ENCODE data around the gene TJAP1. TPM values are rescaled to one million over a fixed set of nuclear protein-coding genes. Genes with fewer than 3 reads are reported as not detected.

TJAP1 gene
- total and polyA plus RNA-seq, 3 donors from 2014 or later, result 35.4 to 59.1 (median 55.9) TPM

DNA sequence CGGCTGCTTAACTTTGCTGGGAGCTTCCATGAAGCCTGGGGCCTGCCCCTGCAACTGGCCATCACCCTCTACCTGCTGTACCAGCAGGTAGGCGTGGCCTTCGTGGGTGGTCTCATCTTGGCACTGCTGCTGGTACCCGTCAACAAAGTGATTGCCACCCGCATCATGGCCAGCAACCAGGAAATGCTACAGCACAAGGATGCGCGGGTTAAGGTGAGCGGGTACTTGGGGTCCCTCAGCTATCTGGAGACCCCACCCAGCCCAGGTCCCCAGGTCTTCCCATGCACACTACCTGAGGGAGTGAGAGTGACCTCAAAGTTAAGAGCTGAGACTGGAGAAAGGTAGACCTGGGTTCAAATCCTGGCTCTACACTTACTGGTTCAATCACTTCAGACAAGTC lies 44.2 kb upstream of the TJAP1 start:
- Histone ChIP-seq H3K27ac (no peak overlapping the region), H3K9me3 (no peaks in the 10 kb centered on the region), H3K36me3 (ENCODE audit: low read depth, missing control alignments) (no peaks in the 10 kb centered on the region), H3K4me1 (peaks cover 15% of the 10 kb centered on the region), H3K27me3 (no peaks in the 10 kb centered on the region), H3K4me3 (no peak overlapping the region)
- no peak for DNase-seq
- intact Hi-C loops (cut with DNase I; ENCODE audit: low total_unique reads), result no loop called here
- 88 to 92% methylated on average over 5 to 8 of the region's 8 CpGs for WGBS, 2 donors
- no peak for TF ChIP-seq POLR2A (IDR thresholded peaks at IDR 0.05)
- TF ChIP-seq, protein P1, sequence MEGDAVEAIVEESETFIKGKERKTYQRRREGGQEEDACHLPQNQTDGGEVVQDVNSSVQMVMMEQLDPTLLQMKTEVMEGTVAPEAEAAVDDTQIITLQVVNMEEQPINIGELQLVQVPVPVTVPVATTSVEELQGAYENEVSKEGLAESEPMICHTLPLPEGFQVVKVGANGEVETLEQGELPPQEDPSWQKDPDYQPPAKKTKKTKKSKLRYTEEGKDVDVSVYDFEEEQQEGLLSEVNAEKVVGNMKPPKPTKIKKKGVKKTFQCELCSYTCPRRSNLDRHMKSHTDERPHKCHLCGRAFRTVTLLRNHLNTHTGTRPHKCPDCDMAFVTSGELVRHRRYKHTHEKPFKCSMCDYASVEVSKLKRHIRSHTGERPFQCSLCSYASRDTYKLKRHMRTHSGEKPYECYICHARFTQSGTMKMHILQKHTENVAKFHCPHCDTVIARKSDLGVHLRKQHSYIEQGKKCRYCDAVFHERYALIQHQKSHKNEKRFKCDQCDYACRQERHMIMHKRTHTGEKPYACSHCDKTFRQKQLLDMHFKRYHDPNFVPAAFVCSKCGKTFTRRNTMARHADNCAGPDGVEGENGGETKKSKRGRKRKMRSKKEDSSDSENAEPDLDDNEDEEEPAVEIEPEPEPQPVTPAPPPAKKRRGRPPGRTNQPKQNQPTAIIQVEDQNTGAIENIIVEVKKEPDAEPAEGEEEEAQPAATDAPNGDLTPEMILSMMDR (IDR thresholded peaks at IDR 0.05), result no peak

DNA sequence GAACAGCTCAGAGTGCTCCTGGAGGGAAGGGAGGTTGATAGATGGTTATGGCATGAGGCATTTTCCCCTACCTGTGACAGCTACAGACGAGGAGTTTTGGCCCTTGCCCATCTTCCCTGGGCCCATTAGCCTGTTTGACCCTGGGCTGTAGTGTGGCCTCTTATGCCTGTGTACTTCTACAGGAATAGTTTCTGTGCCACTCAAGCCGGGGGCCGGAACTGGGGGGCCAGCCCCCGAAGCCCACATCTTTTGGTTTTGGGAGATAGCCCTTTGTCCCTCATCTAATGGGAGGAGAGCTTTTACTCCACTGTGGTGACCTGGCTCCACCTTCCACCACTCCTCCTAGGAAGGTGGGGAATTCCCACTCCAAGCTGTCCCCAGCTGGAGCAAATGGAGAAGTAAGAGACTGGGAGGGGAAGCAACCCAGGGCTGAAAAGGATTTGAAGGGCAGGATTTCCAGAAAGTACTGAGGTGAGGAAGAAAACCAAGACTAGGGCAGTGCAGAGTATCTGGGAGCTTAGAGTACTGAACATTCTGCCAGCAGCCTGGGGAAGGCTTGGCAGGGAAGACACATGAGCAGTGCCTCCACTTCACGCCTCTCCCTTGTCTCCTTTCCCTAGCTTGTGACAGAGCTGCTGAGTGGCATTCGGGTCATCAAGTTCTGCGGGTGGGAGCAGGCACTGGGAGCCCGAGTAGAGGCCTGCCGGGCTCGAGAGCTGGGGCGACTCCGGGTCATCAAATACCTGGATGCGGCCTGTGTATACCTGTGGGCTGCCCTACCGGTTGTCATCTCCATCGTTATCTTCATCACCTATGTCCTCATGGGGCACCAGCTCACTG lies 43.1 kb upstream of the TJAP1 start:
- no peaks in the 10 kb centered on the region for H3K9me3 ChIP-seq
- no peak for TF ChIP-seq POLR2A (IDR thresholded peaks at IDR 0.05)
- TF ChIP-seq, protein P1 (IDR thresholded peaks at IDR 0.05), result no peak
- intact Hi-C loops (cut with DNase I; ENCODE audit: low total_unique reads), result no loop called here
- DNase-seq, result no peak
- H3K4me3 ChIP-seq, result no peak overlapping the region
- no peak overlapping the region for H3K27ac ChIP-seq
- H3K4me1 ChIP-seq, result peaks cover 9% of the 10 kb centered on the region
- H3K36me3 ChIP-seq (ENCODE audit: low read depth, missing control alignments), result no peaks in the 10 kb centered on the region
- 88 to 92% methylated on average over 10 to 15 of the region's 15 CpGs for WGBS, 2 donors
- H3K27me3 ChIP-seq, result no peaks in the 10 kb centered on the region

DNA sequence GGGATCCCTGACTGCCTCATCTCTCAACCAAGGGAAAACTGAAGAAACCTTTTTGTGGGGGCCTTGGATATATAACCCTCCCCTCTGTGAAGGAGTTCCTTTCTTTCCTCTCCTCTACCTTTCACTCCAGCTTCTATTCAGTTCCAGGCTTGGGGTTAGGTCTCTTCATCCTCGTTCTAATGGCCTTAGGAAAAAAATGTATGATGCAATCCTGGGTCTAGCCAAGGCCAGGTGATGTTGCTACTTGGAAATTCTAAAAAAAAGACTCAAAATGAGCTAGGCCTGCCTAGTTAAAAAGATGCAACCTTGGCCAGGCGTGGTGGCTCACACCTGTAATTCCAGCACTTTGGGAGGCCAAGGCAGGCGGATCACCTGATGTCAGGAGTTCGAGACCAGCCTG lies 42.4 kb upstream of the TJAP1 start:
- 93 to 95% methylated on average over 4 of the region's 4 CpGs for WGBS, 2 donors
- Histone ChIP-seq H3K27ac (no peak overlapping the region), H3K9me3 (no peaks in the 10 kb centered on the region), H3K36me3 (ENCODE audit: low read depth, missing control alignments) (no peaks in the 10 kb centered on the region), H3K27me3 (no peaks in the 10 kb centered on the region), H3K4me3 (no peak overlapping the region), H3K4me1 (peaks cover 9% of the 10 kb centered on the region)
- intact Hi-C loops (cut with DNase I; ENCODE audit: low total_unique reads), result no loop called here
- no peak for DNase-seq
- no peak for TF ChIP-seq POLR2A (IDR thresholded peaks at IDR 0.05)
- TF ChIP-seq, protein P1 (IDR thresholded peaks at IDR 0.05), result no peak

DNA sequence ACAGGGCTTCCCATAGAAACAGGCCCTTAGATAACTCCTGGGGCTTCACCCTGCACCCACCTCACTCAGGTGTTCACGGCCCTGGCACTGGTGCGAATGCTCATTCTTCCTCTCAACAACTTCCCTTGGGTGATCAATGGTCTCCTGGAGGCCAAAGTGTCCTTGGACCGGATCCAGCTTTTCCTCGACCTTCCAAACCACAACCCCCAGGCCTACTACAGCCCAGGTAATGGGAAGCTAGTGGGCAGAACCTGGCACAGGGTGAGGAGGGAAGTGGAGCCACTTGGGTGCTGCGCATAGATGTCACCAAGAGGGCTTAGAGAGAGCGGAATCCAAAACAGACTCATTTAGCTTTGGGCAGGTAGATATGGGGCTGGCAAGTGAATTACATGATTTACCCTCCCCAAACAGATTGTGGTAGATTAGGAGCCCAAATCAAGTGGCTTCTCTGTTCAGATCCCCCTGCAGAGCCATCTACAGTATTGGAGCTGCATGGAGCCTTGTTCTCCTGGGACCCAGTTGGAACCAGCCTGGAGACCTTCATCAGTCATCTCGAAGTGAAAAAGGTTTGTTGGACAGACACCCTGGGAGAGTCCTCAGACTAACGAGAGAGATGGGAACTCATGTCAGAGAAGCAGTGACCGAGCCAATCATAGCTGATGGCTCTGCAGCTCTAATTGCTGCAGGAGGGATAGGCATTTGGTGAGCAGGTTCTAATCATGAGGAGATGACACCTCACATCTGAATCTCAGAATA lies 41.5 kb upstream of the TJAP1 start:
- no peak for TF ChIP-seq POLR2A (IDR thresholded peaks at IDR 0.05)
- TF ChIP-seq, protein P1 (IDR thresholded peaks at IDR 0.05), result no peak

More for the DNA sequence above, 41.5 kb upstream of the TJAP1 start:
- WGBS, 2 donors, result 79 to 80% methylated on average over 7 to 9 of the region's 9 CpGs
- H3K36me3 ChIP-seq (ENCODE audit: low read depth, missing control alignments), result no peaks in the 10 kb centered on the region
- intact Hi-C loops (cut with DNase I; ENCODE audit: low total_unique reads), result no loop called here
- no peak overlapping the region for H3K27ac ChIP-seq
- no peaks in the 10 kb centered on the region for H3K27me3 ChIP-seq
- no peak overlapping the region for H3K4me3 ChIP-seq
- H3K9me3 ChIP-seq, result no peaks in the 10 kb centered on the region
- H3K4me1 ChIP-seq, result peaks cover 9% of the 10 kb centered on the region
- DNase-seq, result no peak

Measured in testis (tissue), 3 donors.